Suprapubic skin (tissue), 4 donors: ENCODE data around the gene PRDX6. TPM values are rescaled to one million over a fixed set of nuclear protein-coding genes. Genes with fewer than 3 reads are reported as not detected.
"Not testable (repeated sequence)": the region's sequence is repeated elsewhere in the genome, so short reads cannot be mapped to it uniquely, and the experiment has no call there.

Experiments
- DNase-seq, 2 donors: peaks; one replicate each; pipeline ENCODE4 v3.0.0-alpha.2; 2019; ENCODE audit warnings: low spot score in 2 of 2
- H3K27ac ChIP-seq: fragments of 200-600 bp; sonication (generic); one replicate; pipeline ENCODE4 v1.5.1; 2019
- H3K27me3 ChIP-seq: fragments of 200-600 bp; sonication (generic); one replicate; pipeline ENCODE4 v1.5.1; 2019
- H3K36me3 ChIP-seq: fragments of 200-600 bp; sonication (generic); one replicate; pipeline ENCODE4 v1.5.1; 2019
- H3K4me1 ChIP-seq: fragments of 200-600 bp; sonication (generic); one replicate; pipeline ENCODE4 v1.5.1; 2019
- H3K4me3 ChIP-seq: fragments of 200-600 bp; sonication (generic); one replicate; pipeline ENCODE4 v1.5.1; 2019; ENCODE audit warnings: mild to moderate bottlenecking
- H3K9me3 ChIP-seq: fragments of 200-600 bp; sonication (generic); one replicate; pipeline ENCODE4 v1.5.1; 2019
- CTCF ChIP-seq, 2 donors: fragments of 200-600 bp in 1 of 2; fragments of 450-650 bp in 1 of 2; sonication (generic) in 1 of 2; IDR thresholded peaks; one replicate each; pipeline ENCODE4 v1.5.1; 2016 to 2019; ENCODE audit warnings: antibody characterized with exemption in 2 of 2, mild to moderate bottlenecking in 1 of 2, moderate library complexity in 1 of 2
- EP300 ChIP-seq: sonication (generic); formaldehyde crosslinking; IDR thresholded peaks from one replicate; pipeline ENCODE4 v1.6.1; 2017; ENCODE audit warnings: antibody characterized with exemption
- POLR2A ChIP-seq, 2 donors: fragments of 450-650 bp; IDR thresholded peaks; one replicate each; pipeline ENCODE4 v1.6.1; 2017; ENCODE audit warnings: antibody characterized with exemption in 2 of 2, mild to moderate bottlenecking in 2 of 2, moderate library complexity in 2 of 2
- POLR2AphosphoS5 ChIP-seq, 3 donors: sonication (generic); formaldehyde crosslinking; IDR thresholded peaks; one replicate each; pipeline ENCODE4 v1.6.1; 2017; ENCODE audit warnings: antibody characterized with exemption in 3 of 3
- WGBS: methylation state at CpG from one replicate; pipeline ENCODE4 v1.1.5; 2018; 5-methylcytosine and 5-hydroxymethylcytosine counted together
- total RNA-seq, 4 donors: library from RNA; depleted of rRNA; stranded (reverse); fragments of >200 nt; gene quantifications; one replicate each; pipeline ENCODE4 v1.1.0, GENCODE V29; 2016

PRDX6 gene
- total RNA-seq, 4 donors from 2014 or later = 151 to 223 (median 190) TPM

GRCh38 chr1:173507205-173507846 lies 30.2 kb downstream of the PRDX6 start:
- no peak overlapping the region for H3K4me3 ChIP-seq
- no peaks in the 10 kb centered on the region for H3K4me1 ChIP-seq
- no peak for TF ChIP-seq CTCF (IDR thresholded peaks at IDR 0.05)
- TF ChIP-seq EP300 = no peak
- no peak for TF ChIP-seq POLR2AphosphoS5 (IDR thresholded peaks at IDR 0.05)
- no peak for TF ChIP-seq POLR2A (IDR thresholded peaks at IDR 0.05)
- WGBS = 85% methylated on average over 3 of the region's 3 CpGs
- H3K27ac ChIP-seq = no peak overlapping the region
- H3K27me3 ChIP-seq = no peaks in the 10 kb centered on the region
- no peaks in the 10 kb centered on the region for H3K36me3 ChIP-seq
- no peaks in the 10 kb centered on the region for H3K9me3 ChIP-seq
- DNase-seq = no peak

- H3K9me3 ChIP-seq = no peaks in the 10 kb centered on the region
- no peaks in the 10 kb centered on the region for H3K4me1 ChIP-seq
- H3K4me3 ChIP-seq = no peak overlapping the region
- 77% methylated on average over 3 of the region's 3 CpGs for WGBS
- no peaks in the 10 kb centered on the region for H3K27me3 ChIP-seq
- H3K36me3 ChIP-seq = no peaks in the 10 kb centered on the region
- no peak overlapping the region for H3K27ac ChIP-seq
- no peak for TF ChIP-seq POLR2A (IDR thresholded peaks at IDR 0.05)
- TF ChIP-seq CTCF (IDR thresholded peaks at IDR 0.05) = no peak
- TF ChIP-seq POLR2AphosphoS5 (IDR thresholded peaks at IDR 0.05) = no peak
- no peak for TF ChIP-seq EP300
- DNase-seq = no peak
Observed at GRCh38 chr1:173507847-173508209, 30.7 kb downstream of the PRDX6 start.

GRCh38 chr1:173508541-173508940 lies 31.4 kb downstream of the PRDX6 start:
- TF ChIP-seq EP300 (no peak), POLR2A (IDR thresholded peaks at IDR 0.05) (no peak)
- H3K36me3 ChIP-seq = no peaks in the 10 kb centered on the region

GRCh38 chr1:173509797-173510196 lies 32.7 kb downstream of the PRDX6 start:
- 71% methylated on average over 1 of the region's 1 CpG for WGBS
- TF ChIP-seq EP300 = no peak
- no peak for TF ChIP-seq POLR2AphosphoS5 (IDR thresholded peaks at IDR 0.05)
- no peak for TF ChIP-seq CTCF (IDR thresholded peaks at IDR 0.05)
- no peak for TF ChIP-seq POLR2A (IDR thresholded peaks at IDR 0.05)
- H3K27ac ChIP-seq = no peak overlapping the region

More at GRCh38 chr1:173508541-173508940, 31.4 kb downstream of the PRDX6 start:
- no peak for DNase-seq
- Histone ChIP-seq H3K27ac (no peak overlapping the region), H3K27me3 (no peaks in the 10 kb centered on the region), H3K4me3 (no peak overlapping the region), H3K4me1 (no peaks in the 10 kb centered on the region), H3K9me3 (no peaks in the 10 kb centered on the region)
- WGBS = 89% methylated on average over 2 of the region's 2 CpGs

GRCh38 chr1:173514503-173514902 lies 37.4 kb downstream of the PRDX6 start:
- not testable (repeated sequence) for H3K4me3 ChIP-seq, H3K27ac ChIP-seq, DNase-seq, H3K36me3 ChIP-seq, H3K27me3 ChIP-seq, H3K9me3 ChIP-seq, H3K4me1 ChIP-seq
- whole genome bisulfite sequencing = 93% methylated on average over 1 of the region's 1 CpG

More at GRCh38 chr1:173509797-173510196, 32.7 kb downstream of the PRDX6 start:
- no peak for DNase-seq
- no peaks in the 10 kb centered on the region for H3K27me3 ChIP-seq
- no peaks in the 10 kb centered on the region for H3K9me3 ChIP-seq
- H3K36me3 ChIP-seq = no peaks in the 10 kb centered on the region
- no peaks in the 10 kb centered on the region for H3K4me1 ChIP-seq
- H3K4me3 ChIP-seq = no peak overlapping the region

- DNase-seq = no peak
- TF ChIP-seq POLR2AphosphoS5 (IDR thresholded peaks at IDR 0.05) (no peak), POLR2A (IDR thresholded peaks at IDR 0.05) (no peak), CTCF (IDR thresholded peaks at IDR 0.05) (no peak), EP300 (no peak)
- Histone ChIP-seq H3K4me1 (no peaks in the 10 kb centered on the region), H3K9me3 (no peaks in the 10 kb centered on the region), H3K27me3 (no peaks in the 10 kb centered on the region), H3K4me3 (no peak overlapping the region), H3K27ac (no peak overlapping the region), H3K36me3 (no peaks in the 10 kb centered on the region)
- 90% methylated on average over 2 of the region's 2 CpGs for WGBS
Observed at GRCh38 chr1:173520799-173521198, 43.7 kb downstream of the PRDX6 start.
